Measurements from ENCODE around the gene CTDSPL2.
"Not testable (repeated sequence)": the region's sequence is repeated elsewhere in the genome, so short reads cannot be mapped to it uniquely, and the experiment has no call there.

The CTDSPL2 gene

GRCh38 chr15:44536962-44537734 lies 109.7 kb downstream of the CTDSPL2 start, which contains the start of gene EIF3J:
Gene EIF3J (plus strand): TSS chr15:44537147. CDS start chr15:44537195, 48 bp downstream.
- in situ Hi-C loops (cut with MboI; ENCODE audit: low sequenced_read_pairs): no loop called here
- peak; percentile 88 to 96 for DNase-seq (ENCODE audit: low spot score in 2 of 2)
- peaks cover 26% of the 10 kb centered on the region for H3K36me3 ChIP-seq (replicated peaks)
- H3K27me3 ChIP-seq (ENCODE audit: low read depth): no peaks in the 10 kb centered on the region
- peaks cover 12% of the 10 kb centered on the region for H3K4me1 ChIP-seq
- peak within 1 kb of the TSS; percentile 98 for H3K4me3 ChIP-seq
- H3K9me3 ChIP-seq: no peaks in the 10 kb centered on the region

GRCh38 chr15:44537735-44538240 lies 110.4 kb downstream of the CTDSPL2 start:
- H3K9me3 ChIP-seq: no peaks in the 10 kb centered on the region
- H3K4me1 ChIP-seq: peaks cover 12% of the 10 kb centered on the region
- peak overlapping the region; percentile 98 for H3K4me3 ChIP-seq
- H3K27me3 ChIP-seq (ENCODE audit: low read depth): no peaks in the 10 kb centered on the region
- no peak for DNase-seq (ENCODE audit: low spot score in 2 of 2)
- in situ Hi-C loops (cut with MboI; ENCODE audit: low sequenced_read_pairs): no loop called here
- peaks cover 29% of the 10 kb centered on the region for H3K36me3 ChIP-seq (replicated peaks)

- H3K27me3 ChIP-seq (ENCODE audit: low read depth): no peaks in the 10 kb centered on the region
- no peaks in the 10 kb centered on the region for H3K9me3 ChIP-seq
- H3K36me3 ChIP-seq (replicated peaks): peaks cover 41% of the 10 kb centered on the region
- in situ Hi-C loops (cut with MboI; ENCODE audit: low sequenced_read_pairs): no loop called here
- peaks cover 18% of the 10 kb centered on the region for H3K4me1 ChIP-seq
- no peak for DNase-seq (ENCODE audit: low spot score in 2 of 2)
- no peak overlapping the region for H3K4me3 ChIP-seq
Observed at GRCh38 chr15:44541282-44541958, 114.0 kb downstream of the CTDSPL2 start.

GRCh38 chr15:44542596-44542995 lies 115.2 kb downstream of the CTDSPL2 start:
- no peak for DNase-seq (ENCODE audit: low spot score in 2 of 2)
- in situ Hi-C loops (cut with MboI; ENCODE audit: low sequenced_read_pairs): no loop called here
- Histone ChIP-seq H3K27me3 (ENCODE audit: low read depth) (no peaks in the 10 kb centered on the region), H3K36me3 (replicated peaks) (peaks cover 38% of the 10 kb centered on the region), H3K9me3 (no peaks in the 10 kb centered on the region), H3K4me1 (peaks cover 18% of the 10 kb centered on the region), H3K4me3 (no peak overlapping the region)

GRCh38 chr15:44544745-44545144 lies 117.3 kb downstream of the CTDSPL2 start:
- H3K4me3 ChIP-seq; in situ Hi-C loops (cut with MboI; ENCODE audit: low sequenced_read_pairs); H3K27me3 ChIP-seq (ENCODE audit: low read depth); DNase-seq (ENCODE audit: low spot score in 2 of 2); H3K9me3 ChIP-seq: not testable (repeated sequence)
- Histone ChIP-seq H3K4me1 (peaks cover 15% of the 10 kb centered on the region), H3K36me3 (replicated peaks) (peaks cover 32% of the 10 kb centered on the region)

- peaks cover 35% of the 10 kb centered on the region for H3K36me3 ChIP-seq (replicated peaks)
- no peaks in the 10 kb centered on the region for H3K9me3 ChIP-seq
- no peak for DNase-seq (ENCODE audit: low spot score in 2 of 2)
- no peaks in the 10 kb centered on the region for H3K27me3 ChIP-seq (ENCODE audit: low read depth)
- no peak overlapping the region for H3K4me3 ChIP-seq
- in situ Hi-C loops (cut with MboI; ENCODE audit: low sequenced_read_pairs): no loop called here
- peaks cover 6% of the 10 kb centered on the region; the same call in 1 of the 2 replicates for H3K4me1 ChIP-seq
Observed at GRCh38 chr15:44545913-44546802, 118.7 kb downstream of the CTDSPL2 start.

- H3K9me3 ChIP-seq; H3K4me3 ChIP-seq; DNase-seq (ENCODE audit: low spot score in 2 of 2); H3K27me3 ChIP-seq (ENCODE audit: low read depth); H3K4me1 ChIP-seq; in situ Hi-C loops (cut with MboI; ENCODE audit: low sequenced_read_pairs): not testable (repeated sequence)
- peaks cover 38% of the 10 kb centered on the region for H3K36me3 ChIP-seq (replicated peaks)
Observed at GRCh38 chr15:44549152-44549551, 121.7 kb downstream of the CTDSPL2 start.

- H3K36me3 ChIP-seq (replicated peaks): peaks cover 45% of the 10 kb centered on the region
- peaks cover 6% of the 10 kb centered on the region; the same call in 1 of the 2 replicates for H3K4me1 ChIP-seq
- no peaks in the 10 kb centered on the region for H3K9me3 ChIP-seq
- DNase-seq (ENCODE audit: low spot score in 2 of 2): no peak
- in situ Hi-C loops (cut with MboI; ENCODE audit: low sequenced_read_pairs): no loop called here
- no peaks in the 10 kb centered on the region for H3K27me3 ChIP-seq (ENCODE audit: low read depth)
- H3K4me3 ChIP-seq: no peak overlapping the region
Observed at GRCh38 chr15:44550256-44550655, 122.8 kb downstream of the CTDSPL2 start.

GRCh38 chr15:44550734-44551133 lies 123.3 kb downstream of the CTDSPL2 start:
- Histone ChIP-seq H3K4me3 (no peak overlapping the region), H3K4me1 (peaks cover 3% of the 10 kb centered on the region; the same call in 1 of the 2 replicates), H3K36me3 (replicated peaks) (peaks cover 50% of the 10 kb centered on the region), H3K27me3 (ENCODE audit: low read depth) (no peaks in the 10 kb centered on the region), H3K9me3 (no peaks in the 10 kb centered on the region)
- DNase-seq (ENCODE audit: low spot score in 2 of 2): no peak
- in situ Hi-C loops (cut with MboI; ENCODE audit: low sequenced_read_pairs): no loop called here

GRCh38 chr15:44554934-44555723 lies 127.7 kb downstream of the CTDSPL2 start:
- H3K4me3 ChIP-seq: no peak overlapping the region
- no peaks in the 10 kb centered on the region for H3K4me1 ChIP-seq
- peaks cover 82% of the 10 kb centered on the region for H3K36me3 ChIP-seq (replicated peaks)
- in situ Hi-C loops (cut with MboI; ENCODE audit: low sequenced_read_pairs): no loop called here
- no peaks in the 10 kb centered on the region for H3K9me3 ChIP-seq
- H3K27me3 ChIP-seq (ENCODE audit: low read depth): no peaks in the 10 kb centered on the region
- DNase-seq (ENCODE audit: low spot score in 2 of 2): no peak

- H3K9me3 ChIP-seq; H3K4me1 ChIP-seq; H3K4me3 ChIP-seq; DNase-seq (ENCODE audit: low spot score in 2 of 2); H3K27me3 ChIP-seq (ENCODE audit: low read depth); in situ Hi-C loops (cut with MboI; ENCODE audit: low sequenced_read_pairs): not testable (repeated sequence)
- H3K36me3 ChIP-seq (replicated peaks): peaks cover 93% of the 10 kb centered on the region
Observed at GRCh38 chr15:44560926-44561325, 133.5 kb downstream of the CTDSPL2 start.

GRCh38 chr15:44565387-44566154 lies 138.1 kb downstream of the CTDSPL2 start:
- peaks cover 70% of the 10 kb centered on the region for H3K36me3 ChIP-seq (replicated peaks)
- in situ Hi-C loops (cut with MboI; ENCODE audit: low sequenced_read_pairs): no loop called here
- H3K9me3 ChIP-seq: no peaks in the 10 kb centered on the region
- no peak for DNase-seq (ENCODE audit: low spot score in 2 of 2)
- H3K4me3 ChIP-seq: no peak overlapping the region
- no peaks in the 10 kb centered on the region for H3K27me3 ChIP-seq (ENCODE audit: low read depth)
- H3K4me1 ChIP-seq: peaks cover 2% of the 10 kb centered on the region; the same call in 1 of the 2 replicates
